H9 (cell line): Measurements from ENCODE around the gene COX7A2L. TPM values are rescaled to one million over a fixed set of nuclear protein-coding genes. Genes with fewer than 3 reads are reported as not detected.

Experiments
- DNase-seq: peaks from one replicate; pipeline ENCODE4 v3.0.0-alpha.2; 2017
- H2AFZ ChIP-seq: one replicate; pipeline ENCODE4 v1.6.1; 2013; ENCODE audit warnings: mild to moderate bottlenecking, low read length, control low read depth, moderate library complexity
- H2AK5ac ChIP-seq: 2 replicates; pipeline ENCODE4 v1.6.1; 2013; ENCODE audit warnings: low read length, control low read depth, mixed read lengths; ENCODE audit not compliant: insufficient read length
- H2BK120ac ChIP-seq: one replicate; pipeline ENCODE4 v1.6.1; 2013; ENCODE audit warnings: low read depth, mild to moderate bottlenecking, low read length, control low read depth, inconsistent platforms; ENCODE audit not compliant: poor library complexity, severe bottlenecking
- H2BK12ac ChIP-seq: 2 replicates; pipeline ENCODE4 v1.6.1; 2013; ENCODE audit warnings: low read length, control low read depth, mixed read lengths, low read depth; ENCODE audit not compliant: insufficient read length
- H2BK15ac ChIP-seq: 2 replicates; pipeline ENCODE4 v1.6.1; 2013; ENCODE audit warnings: low read depth, low read length, control low read depth
- H2BK20ac ChIP-seq: one replicate; pipeline ENCODE4 v1.6.1; 2013; ENCODE audit warnings: low read depth, mild to moderate bottlenecking, low read length, control low read depth, inconsistent platforms; ENCODE audit not compliant: poor library complexity, severe bottlenecking
- H2BK5ac ChIP-seq: 2 replicates; pipeline ENCODE4 v1.6.1; 2013; ENCODE audit warnings: low read length, control low read depth, mixed read lengths; ENCODE audit not compliant: insufficient read length
- H3K14ac ChIP-seq: 2 replicates; pipeline ENCODE4 v1.6.1; 2013; ENCODE audit warnings: low read length, control low read depth; ENCODE audit not compliant: insufficient read depth
- H3K18ac ChIP-seq: 2 replicates; pipeline ENCODE4 v1.6.1; 2013; ENCODE audit warnings: low read depth, mild to moderate bottlenecking, mixed read lengths, low read length, control low read depth; ENCODE audit not compliant: insufficient read length
- H3K23ac ChIP-seq: 2 replicates; pipeline ENCODE4 v1.6.1; 2013; ENCODE audit warnings: low read length, control low read depth, mixed read lengths, low read depth; ENCODE audit not compliant: insufficient read length
- H3K23me2 ChIP-seq: 2 replicates; pipeline ENCODE4 v1.6.1; 2013; ENCODE audit warnings: low read depth, mild to moderate bottlenecking, mixed read lengths, low read length, control low read depth; ENCODE audit not compliant: insufficient read length, poor library complexity, severe bottlenecking
- H3K27ac ChIP-seq: 2 replicates; pipeline ENCODE4 v1.5.1; 2013; ENCODE audit warnings: low read length, control low read depth, mixed read lengths, low read depth; ENCODE audit not compliant: insufficient read length
- H3K27me3 ChIP-seq: 2 replicates; pipeline ENCODE4 v1.6.1; 2013; ENCODE audit warnings: low read length, control low read depth, inconsistent platforms; ENCODE audit not compliant: insufficient read depth
- H3K4ac ChIP-seq: 2 replicates; pipeline ENCODE4 v1.6.1; 2013; ENCODE audit warnings: low read depth, mild to moderate bottlenecking, control low read depth, inconsistent platforms, low read length, moderate library complexity
- H3K4me1 ChIP-seq: 2 replicates; pipeline ENCODE4 v1.6.1; 2013; ENCODE audit warnings: low read length, control low read depth, inconsistent platforms; ENCODE audit not compliant: insufficient read depth
- H3K4me2 ChIP-seq: 2 replicates; pipeline ENCODE4 v1.6.1; 2013; ENCODE audit warnings: low read length, control low read depth, mixed read lengths; ENCODE audit not compliant: insufficient read length, insufficient read depth
- H3K56ac ChIP-seq: 2 replicates; pipeline ENCODE4 v1.6.1; 2013; ENCODE audit warnings: low read depth, mild to moderate bottlenecking, mixed read lengths, low read length, control low read depth; ENCODE audit not compliant: insufficient read length
- H3K79me1 ChIP-seq: 2 replicates; pipeline ENCODE4 v1.6.1; 2013; ENCODE audit warnings: low read depth, mild to moderate bottlenecking, moderate library complexity, low read length, control low read depth, inconsistent platforms; ENCODE audit not compliant: insufficient read depth, poor library complexity, severe bottlenecking
- H3K79me2 ChIP-seq: 2 replicates; pipeline ENCODE4 v1.6.1; 2013; ENCODE audit warnings: low read length, control low read depth, inconsistent platforms; ENCODE audit not compliant: insufficient read depth
- H3K9ac ChIP-seq: 2 replicates; pipeline ENCODE4 v1.6.1; 2013; ENCODE audit warnings: low read length, control low read depth, mixed read lengths; ENCODE audit not compliant: insufficient read length; ENCODE audit errors: extremely low read depth
- H3K9me3 ChIP-seq: one replicate; pipeline ENCODE4 v1.6.1; 2013; ENCODE audit warnings: low read depth, low read length, inconsistent platforms; ENCODE audit not compliant: control insufficient read depth
- H3T11ph ChIP-seq: one replicate; pipeline ENCODE4 v1.6.1; 2013; ENCODE audit warnings: mild to moderate bottlenecking, low read length, control low read depth, inconsistent platforms
- H4K20me1 ChIP-seq: one replicate; pipeline ENCODE4 v1.6.1; 2013; ENCODE audit not compliant: control insufficient read depth, insufficient read length, insufficient read depth
- H4K5ac ChIP-seq: 2 replicates; pipeline ENCODE4 v1.6.1; 2013; ENCODE audit warnings: low read depth, mild to moderate bottlenecking, mixed read lengths, low read length, control low read depth; ENCODE audit not compliant: insufficient read length
- H4K8ac ChIP-seq: replicated peaks from 2 replicates; pipeline ENCODE4 v1.6.1; 2013; ENCODE audit warnings: low read length, control low read depth, mixed read lengths, low read depth; ENCODE audit not compliant: insufficient read length
- H4K91ac ChIP-seq: 2 replicates; pipeline ENCODE4 v1.6.1; 2013; ENCODE audit warnings: low read depth, mild to moderate bottlenecking, moderate library complexity, mixed read lengths, low read length, control low read depth; ENCODE audit not compliant: insufficient read length
- H3K27ac Mint-ChIP-seq, 3 experiments: 2 replicates in 2 of 3; 3 replicates in 1 of 3; pipeline ENCODE4 v1.8.0; 2020 to 2021; ENCODE audit warnings: mixed read lengths in 3 of 3, mild to moderate bottlenecking in 1 of 3, moderate library complexity in 1 of 3
- H3K27me3 Mint-ChIP-seq: 2 replicates; pipeline ENCODE4 v1.8.0; 2021; ENCODE audit warnings: low read depth, mild to moderate bottlenecking, moderate library complexity, mixed read lengths
- H3K36me3 Mint-ChIP-seq, 3 experiments: 2 replicates in 2 of 3; 3 replicates in 1 of 3; pipeline ENCODE4 v1.8.0; 2020 to 2021; ENCODE audit warnings: low read depth in 3 of 3, mixed read lengths in 3 of 3; ENCODE audit not compliant: insufficient read depth in 1 of 3
- H3K4me1 Mint-ChIP-seq, 2 experiments: 2 replicates each; pipeline ENCODE4 v1.8.0; 2020; ENCODE audit warnings: mixed read lengths in 2 of 2
- H3K4me3 Mint-ChIP-seq, 2 experiments: 2 replicates in 1 of 2; 3 replicates in 1 of 2; pipeline ENCODE4 v1.8.0; 2020 to 2021; ENCODE audit warnings: mild to moderate bottlenecking in 2 of 2, mixed read lengths in 2 of 2, moderate library complexity in 1 of 2
- H3K9me3 Mint-ChIP-seq, 2 experiments: 2 replicates in 1 of 2; 3 replicates in 1 of 2; pipeline ENCODE4 v1.8.0; 2020; ENCODE audit warnings: mild to moderate bottlenecking in 2 of 2, mixed read lengths in 2 of 2, moderate library complexity in 1 of 2
- CTCF ChIP-seq: fragments of 200-600 bp; sonication (generic); conservative IDR thresholded peaks from 3 replicates; pipeline ENCODE4 v1.8.0; 2021; ENCODE audit warnings: antibody characterized with exemption, mild to moderate bottlenecking
- WGBS: extraction: QIAGEN DNeasy Blood & Tissue Kit; methylation state at CpG from one replicate; pipeline ENCODE4 v1.1.7; 2013; ENCODE audit warnings: missing lambda C conversion rate, low lambda C conversion rate, mixed read lengths; ENCODE audit not compliant: insufficient read length; ENCODE audit errors: extremely low coverage; 5-methylcytosine and 5-hydroxymethylcytosine counted together
- total RNA-seq: library from RNA; stranded (reverse); gene quantifications from 2 replicates; pipeline ENCODE4 v1.2.1, GENCODE V29; 2021

Gene COX7A2L
- total RNA-seq, 1 experiment from 2014 or later, result 102 TPM

GRCh38 chr2:42310007-42310515 lies 51.0 kb downstream of the COX7A2L start:
- no peak overlapping the region for H2AK5ac ChIP-seq
- Mint-ChIP-seq H3K27me3 (no peaks in the 10 kb centered on the region), H3K9me3 (no peaks in the 10 kb centered on the region), H3K4me3 (no peak overlapping the region), H3K27ac (peak overlapping the region in 2 of 3 experiments; percentile 19 to 95; a peak in 2 of 7 replicates), H3K4me1 (no peaks in the 10 kb centered on the region), H3K36me3 (peaks cover 4 to 21% (median 5%) of the 10 kb centered on the region in 3 experiments; a peak in 5 of 7 replicates)
- H3K23ac ChIP-seq, result no peak overlapping the region
- H3K79me2 ChIP-seq, result no peaks in the 10 kb centered on the region
- H4K91ac ChIP-seq, result no peak overlapping the region
- no peak overlapping the region for H3K27ac ChIP-seq
- no CpG with 5 or more reads among the region's 1 CpG for WGBS
- TF ChIP-seq CTCF, result no peak
- no peaks in the 10 kb centered on the region for H3K4me1 ChIP-seq
- no peak overlapping the region for H3K4me2 ChIP-seq
- H3K23me2 ChIP-seq, result no peaks in the 10 kb centered on the region
- H2BK5ac ChIP-seq, result no peak overlapping the region
- H3K9ac ChIP-seq, result no peak overlapping the region
- no peak overlapping the region for H2BK120ac ChIP-seq
- H2BK20ac ChIP-seq, result no peak overlapping the region
- H3K18ac ChIP-seq, result no peak overlapping the region
- no peak overlapping the region for H3T11ph ChIP-seq
- H2BK15ac ChIP-seq, result no peak overlapping the region
- no peak overlapping the region for H4K5ac ChIP-seq
- H3K4ac ChIP-seq, result no peak overlapping the region
- H2BK12ac ChIP-seq, result no peak overlapping the region
- H3K9me3 ChIP-seq, result no peaks in the 10 kb centered on the region
- H3K79me1 ChIP-seq, result no peaks in the 10 kb centered on the region
- H3K14ac ChIP-seq, result no peak overlapping the region
- no peaks in the 10 kb centered on the region for H4K20me1 ChIP-seq
- no peak overlapping the region for H3K56ac ChIP-seq
- no peak overlapping the region for H2AFZ ChIP-seq
- no peak for DNase-seq
- H3K27me3 ChIP-seq, result no peaks in the 10 kb centered on the region
- no peak overlapping the region for H4K8ac ChIP-seq
